ENCODE results near the gene DAZL. TPM values are rescaled to one million over a fixed set of nuclear protein-coding genes. Genes with fewer than 3 reads are reported as not detected.

DAZL gene
- total and polyA plus RNA-seq, 9 of the 15 experiments (the other 6 are each of a cell fraction or from before 2014, with no cell fraction given): not detected

GRCh38 chr3:16546186-16547010, 58.8 kb downstream of the DAZL start (continued):
- TF ChIP-seq NCOA4 (IDR thresholded peaks at IDR 0.05; ENCODE audit: partially characterized antibody): no peak
- TF ChIP-seq HMG20B (CRISPR knock-in tag; IDR thresholded peaks at IDR 0.05): no peak
- TF ChIP-seq SP1 (CRISPR knock-in tag; IDR thresholded peaks at IDR 0.05): peak; percentile 61
- TF ChIP-seq HEY1 (CRISPR knock-in tag; IDR thresholded peaks at IDR 0.05; ENCODE audit: borderline replicate concordance): no peak
- TF ChIP-seq HDAC3 (IDR thresholded peaks at IDR 0.05; ENCODE audit: borderline replicate concordance, partially characterized antibody): peak; percentile 72
- no peak for TF ChIP-seq ZFP30 (CRISPR knock-in tag; IDR thresholded peaks at IDR 0.05; ENCODE audit: borderline replicate concordance)
- TF ChIP-seq CSDE1 (IDR thresholded peaks at IDR 0.05): no peak
- no peak for TF ChIP-seq RBBP5 (IDR thresholded peaks at IDR 0.05; ENCODE audit: borderline replicate concordance, insufficient read depth, low read length, poor library complexity, severe bottlenecking)
- no peak for TF ChIP-seq ZNF133 (CRISPR knock-in tag; IDR thresholded peaks at IDR 0.05)
- TF ChIP-seq PTRF (tag; IDR thresholded peaks at IDR 0.05): no peak
- TF ChIP-seq ZC3H8 (IDR thresholded peaks at IDR 0.05): no peak
- TF ChIP-seq CAMTA2 (CRISPR knock-in tag; conservative IDR thresholded peaks at IDR 0.05): no peak
- TF ChIP-seq TCF15 (CRISPR knock-in tag; IDR thresholded peaks at IDR 0.05): no peak
- TF ChIP-seq MTA3 (IDR thresholded peaks at IDR 0.05; ENCODE audit: borderline replicate concordance): no peak
- no peak for TF ChIP-seq ELF4 (CRISPR knock-in tag; IDR thresholded peaks at IDR 0.05)
- TF ChIP-seq CBFA2T3 (IDR thresholded peaks at IDR 0.05): peak; percentile 89
- peak; percentile 86 for TF ChIP-seq ESRRA (IDR thresholded peaks at IDR 0.05; ENCODE audit: borderline replicate concordance, low read depth)
- TF ChIP-seq NR4A1 (CRISPR knock-in tag; IDR thresholded peaks at IDR 0.05): no peak
- peak; percentile 70; the same call in 1 of the 2 replicates for TF ChIP-seq NR4A1 (tag; IDR thresholded peaks at IDR 0.05)
- 0 out of 2 replicates have a peak, but pooled peaks have one; percentile 30 for TF ChIP-seq HIVEP1 (CRISPR knock-in tag; IDR thresholded peaks at IDR 0.05)
- TF ChIP-seq EGR1 (conservative IDR thresholded peaks at IDR 0.05): peak; percentile 35; the same call in 1 of the 2 replicates
- TF ChIP-seq MBD1 (CRISPR knock-in tag; IDR thresholded peaks at IDR 0.05): no peak
- TF ChIP-seq SMAD4 (CRISPR knock-in tag; conservative IDR thresholded peaks at IDR 0.05): peak; percentile 95
- TF ChIP-seq WHSC1 (IDR thresholded peaks at IDR 0.05; ENCODE audit: low read length): no peak
- TF ChIP-seq NFIC (IDR thresholded peaks at IDR 0.05): peak; percentile 54
- peak; percentile 36 to 38; a peak in 2 of 4 replicates for TF ChIP-seq NRF1 (conservative IDR thresholded peaks at IDR 0.05 in 1 of 2, IDR thresholded peaks at IDR 0.05 in 1 of 2)
- TF ChIP-seq CTCFL (IDR thresholded peaks at IDR 0.05; ENCODE audit: borderline replicate concordance, insufficient read depth, low read depth, low read length, poor library complexity, severe bottlenecking): no peak
